H9 (cell line): ENCODE measurements around the gene ANO2. TPM values are rescaled to one million over a fixed set of nuclear protein-coding genes. Genes with fewer than 3 reads are reported as not detected.

Experiments used
- DNase-seq: peaks from one replicate; pipeline ENCODE4 v3.0.0-alpha.2; 2017
- H2AFZ ChIP-seq: one replicate; pipeline ENCODE4 v1.6.1; 2013; ENCODE audit warnings: mild to moderate bottlenecking, low read length, control low read depth, moderate library complexity
- H2AK5ac ChIP-seq: 2 replicates; pipeline ENCODE4 v1.6.1; 2013; ENCODE audit warnings: low read length, control low read depth, mixed read lengths; ENCODE audit not compliant: insufficient read length
- H2BK120ac ChIP-seq: one replicate; pipeline ENCODE4 v1.6.1; 2013; ENCODE audit warnings: low read depth, mild to moderate bottlenecking, low read length, control low read depth, inconsistent platforms; ENCODE audit not compliant: poor library complexity, severe bottlenecking
- H2BK12ac ChIP-seq: 2 replicates; pipeline ENCODE4 v1.6.1; 2013; ENCODE audit warnings: low read length, control low read depth, mixed read lengths, low read depth; ENCODE audit not compliant: insufficient read length
- H2BK15ac ChIP-seq: 2 replicates; pipeline ENCODE4 v1.6.1; 2013; ENCODE audit warnings: low read depth, low read length, control low read depth
- H2BK20ac ChIP-seq: one replicate; pipeline ENCODE4 v1.6.1; 2013; ENCODE audit warnings: low read depth, mild to moderate bottlenecking, low read length, control low read depth, inconsistent platforms; ENCODE audit not compliant: poor library complexity, severe bottlenecking
- H2BK5ac ChIP-seq: 2 replicates; pipeline ENCODE4 v1.6.1; 2013; ENCODE audit warnings: low read length, control low read depth, mixed read lengths; ENCODE audit not compliant: insufficient read length
- H3K14ac ChIP-seq: 2 replicates; pipeline ENCODE4 v1.6.1; 2013; ENCODE audit warnings: low read length, control low read depth; ENCODE audit not compliant: insufficient read depth
- H3K18ac ChIP-seq: 2 replicates; pipeline ENCODE4 v1.6.1; 2013; ENCODE audit warnings: low read depth, mild to moderate bottlenecking, mixed read lengths, low read length, control low read depth; ENCODE audit not compliant: insufficient read length
- H3K23ac ChIP-seq: 2 replicates; pipeline ENCODE4 v1.6.1; 2013; ENCODE audit warnings: low read length, control low read depth, mixed read lengths, low read depth; ENCODE audit not compliant: insufficient read length
- H3K23me2 ChIP-seq: 2 replicates; pipeline ENCODE4 v1.6.1; 2013; ENCODE audit warnings: low read depth, mild to moderate bottlenecking, mixed read lengths, low read length, control low read depth; ENCODE audit not compliant: insufficient read length, poor library complexity, severe bottlenecking
- H3K27ac ChIP-seq: 2 replicates; pipeline ENCODE4 v1.5.1; 2013; ENCODE audit warnings: low read length, control low read depth, mixed read lengths, low read depth; ENCODE audit not compliant: insufficient read length
- H3K27me3 ChIP-seq: 2 replicates; pipeline ENCODE4 v1.6.1; 2013; ENCODE audit warnings: low read length, control low read depth, inconsistent platforms; ENCODE audit not compliant: insufficient read depth
- H3K4ac ChIP-seq: 2 replicates; pipeline ENCODE4 v1.6.1; 2013; ENCODE audit warnings: low read depth, mild to moderate bottlenecking, control low read depth, inconsistent platforms, low read length, moderate library complexity
- H3K4me1 ChIP-seq: 2 replicates; pipeline ENCODE4 v1.6.1; 2013; ENCODE audit warnings: low read length, control low read depth, inconsistent platforms; ENCODE audit not compliant: insufficient read depth
- H3K4me2 ChIP-seq: 2 replicates; pipeline ENCODE4 v1.6.1; 2013; ENCODE audit warnings: low read length, control low read depth, mixed read lengths; ENCODE audit not compliant: insufficient read length, insufficient read depth
- H3K56ac ChIP-seq: 2 replicates; pipeline ENCODE4 v1.6.1; 2013; ENCODE audit warnings: low read depth, mild to moderate bottlenecking, mixed read lengths, low read length, control low read depth; ENCODE audit not compliant: insufficient read length
- H3K79me1 ChIP-seq: 2 replicates; pipeline ENCODE4 v1.6.1; 2013; ENCODE audit warnings: low read depth, mild to moderate bottlenecking, moderate library complexity, low read length, control low read depth, inconsistent platforms; ENCODE audit not compliant: insufficient read depth, poor library complexity, severe bottlenecking
- H3K79me2 ChIP-seq: 2 replicates; pipeline ENCODE4 v1.6.1; 2013; ENCODE audit warnings: low read length, control low read depth, inconsistent platforms; ENCODE audit not compliant: insufficient read depth
- H3K9ac ChIP-seq: 2 replicates; pipeline ENCODE4 v1.6.1; 2013; ENCODE audit warnings: low read length, control low read depth, mixed read lengths; ENCODE audit not compliant: insufficient read length; ENCODE audit errors: extremely low read depth
- H3K9me3 ChIP-seq: one replicate; pipeline ENCODE4 v1.6.1; 2013; ENCODE audit warnings: low read depth, low read length, inconsistent platforms; ENCODE audit not compliant: control insufficient read depth
- H3T11ph ChIP-seq: one replicate; pipeline ENCODE4 v1.6.1; 2013; ENCODE audit warnings: mild to moderate bottlenecking, low read length, control low read depth, inconsistent platforms
- H4K20me1 ChIP-seq: one replicate; pipeline ENCODE4 v1.6.1; 2013; ENCODE audit not compliant: control insufficient read depth, insufficient read length, insufficient read depth
- H4K5ac ChIP-seq: 2 replicates; pipeline ENCODE4 v1.6.1; 2013; ENCODE audit warnings: low read depth, mild to moderate bottlenecking, mixed read lengths, low read length, control low read depth; ENCODE audit not compliant: insufficient read length
- H4K8ac ChIP-seq: replicated peaks from 2 replicates; pipeline ENCODE4 v1.6.1; 2013; ENCODE audit warnings: low read length, control low read depth, mixed read lengths, low read depth; ENCODE audit not compliant: insufficient read length
- H4K91ac ChIP-seq: 2 replicates; pipeline ENCODE4 v1.6.1; 2013; ENCODE audit warnings: low read depth, mild to moderate bottlenecking, moderate library complexity, mixed read lengths, low read length, control low read depth; ENCODE audit not compliant: insufficient read length
- H3K27ac Mint-ChIP-seq, 3 experiments: 2 replicates in 2 of 3; 3 replicates in 1 of 3; pipeline ENCODE4 v1.8.0; 2020 to 2021; ENCODE audit warnings: mixed read lengths in 3 of 3, mild to moderate bottlenecking in 1 of 3, moderate library complexity in 1 of 3
- H3K27me3 Mint-ChIP-seq: 2 replicates; pipeline ENCODE4 v1.8.0; 2021; ENCODE audit warnings: low read depth, mild to moderate bottlenecking, moderate library complexity, mixed read lengths
- H3K36me3 Mint-ChIP-seq, 3 experiments: 2 replicates in 2 of 3; 3 replicates in 1 of 3; pipeline ENCODE4 v1.8.0; 2020 to 2021; ENCODE audit warnings: low read depth in 3 of 3, mixed read lengths in 3 of 3; ENCODE audit not compliant: insufficient read depth in 1 of 3
- H3K4me1 Mint-ChIP-seq, 2 experiments: 2 replicates each; pipeline ENCODE4 v1.8.0; 2020; ENCODE audit warnings: mixed read lengths in 2 of 2
- H3K4me3 Mint-ChIP-seq, 2 experiments: 2 replicates in 1 of 2; 3 replicates in 1 of 2; pipeline ENCODE4 v1.8.0; 2020 to 2021; ENCODE audit warnings: mild to moderate bottlenecking in 2 of 2, mixed read lengths in 2 of 2, moderate library complexity in 1 of 2
- H3K9me3 Mint-ChIP-seq, 2 experiments: 2 replicates in 1 of 2; 3 replicates in 1 of 2; pipeline ENCODE4 v1.8.0; 2020; ENCODE audit warnings: mild to moderate bottlenecking in 2 of 2, mixed read lengths in 2 of 2, moderate library complexity in 1 of 2
- CTCF ChIP-seq: fragments of 200-600 bp; sonication (generic); conservative IDR thresholded peaks from 3 replicates; pipeline ENCODE4 v1.8.0; 2021; ENCODE audit warnings: antibody characterized with exemption, mild to moderate bottlenecking
- WGBS: extraction: QIAGEN DNeasy Blood & Tissue Kit; methylation state at CpG from one replicate; pipeline ENCODE4 v1.1.7; 2013; ENCODE audit warnings: missing lambda C conversion rate, low lambda C conversion rate, mixed read lengths; ENCODE audit not compliant: insufficient read length; ENCODE audit errors: extremely low coverage; 5-methylcytosine and 5-hydroxymethylcytosine counted together
- total RNA-seq: library from RNA; stranded (reverse); gene quantifications from 2 replicates; pipeline ENCODE4 v1.2.1, GENCODE V29; 2021

ANO2 gene
- total RNA-seq, 1 experiment from 2014 or later, result 3.8 TPM

- H3K27me3 ChIP-seq, result no peaks in the 10 kb centered on the region
- H3K4me1 ChIP-seq, result no peaks in the 10 kb centered on the region
- no peaks in the 10 kb centered on the region for H3K9me3 Mint-ChIP-seq
- H2BK5ac ChIP-seq, result no peak overlapping the region
- H3K27ac Mint-ChIP-seq, result no peak overlapping the region; a peak in 1 of 7 replicates
- H2BK12ac ChIP-seq, result no peak overlapping the region
- no peak overlapping the region for H3K18ac ChIP-seq
- no peak overlapping the region for H3T11ph ChIP-seq
- no peak overlapping the region for H3K14ac ChIP-seq
- no CpG with 5 or more reads among the region's 5 CpGs for WGBS
- no peak overlapping the region for H4K91ac ChIP-seq
- H3K4ac ChIP-seq, result no peak overlapping the region
- DNase-seq, result no peak
- no peak overlapping the region for H2AK5ac ChIP-seq
- no peaks in the 10 kb centered on the region for H3K9me3 ChIP-seq
- H4K8ac ChIP-seq, result no peak overlapping the region
- no peak overlapping the region for H2BK20ac ChIP-seq
- H3K4me2 ChIP-seq, result no peak overlapping the region
- no peaks in the 10 kb centered on the region for H3K79me2 ChIP-seq
- no peak overlapping the region for H3K4me3 Mint-ChIP-seq
- peaks cover 7 to 15% of the 10 kb centered on the region in 2 experiments for H3K4me1 Mint-ChIP-seq
- H4K5ac ChIP-seq, result no peak overlapping the region
- no peak overlapping the region for H2BK120ac ChIP-seq
- H3K23ac ChIP-seq, result no peak overlapping the region
- no peak overlapping the region for H2BK15ac ChIP-seq
- H4K20me1 ChIP-seq, result no peaks in the 10 kb centered on the region
- no peak overlapping the region for H3K9ac ChIP-seq
- H3K79me1 ChIP-seq, result no peaks in the 10 kb centered on the region
- H3K27ac ChIP-seq, result no peak overlapping the region
- TF ChIP-seq CTCF, result no peak
- no peaks in the 10 kb centered on the region; a peak in 1 of 7 replicates for H3K36me3 Mint-ChIP-seq
- H3K23me2 ChIP-seq, result no peaks in the 10 kb centered on the region
- no peaks in the 10 kb centered on the region for H3K27me3 Mint-ChIP-seq
- no peak overlapping the region for H2AFZ ChIP-seq
- no peak overlapping the region for H3K56ac ChIP-seq
These were observed 333.9 kb downstream of the ANO2 start for GRCh38 chr12:5611162-5611561.
